Endothelial cell of umbilical vein (primary cell): ENCODE data around the gene RGL3. TPM values are rescaled to one million over a fixed set of nuclear protein-coding genes. Genes with fewer than 3 reads are reported as not detected.

Experiments used
- BruUV-seq: library from RNA; stranded (reverse); fragments of 400-500 nt; replicated peaks from 2 replicates; lab custom pipeline; 2021; lab: Mats Ljungman, UMichigan
- CTCF ChIA-PET: fragments of 300-600, 350-600 bp; sonication (Branson Sonifier 250); formaldehyde crosslinking; loops from one replicate; lab custom pipeline; 2021; ENCODE audit warnings: antibody characterized with exemption, inconsistent platforms; lab: Charles Lee
- POLR2A ChIA-PET: fragments of 300-600, 350-600 bp; sonication (Branson Sonifier 250); formaldehyde crosslinking; loops from one replicate; lab custom pipeline; 2021; ENCODE audit warnings: antibody characterized with exemption, inconsistent platforms; lab: Charles Lee
- DNase-seq: peaks from one replicate; pipeline ENCODE4 v3.0.0-alpha.2; 2011; ENCODE audit warnings: low read depth, low spot score
- FAIRE-seq: peaks from 2 replicates; lab custom pipeline; 2011; peaks lifted over from hg19 to GRCh38; lab: Jason Lieb, UNC
- H2AFZ ChIP-seq: 2 replicates; pipeline ENCODE4 v1.6.0; 2012; ENCODE audit warnings: low read depth, low read length, control low read depth, inconsistent platforms
- H3K27ac ChIP-seq: 2 replicates; pipeline ENCODE4 v1.5.1; 2011; ENCODE audit warnings: low read depth, mild to moderate bottlenecking, control low read depth, low read length, moderate library complexity; ENCODE audit not compliant: insufficient read depth
- H3K27me3 ChIP-seq, 2 experiments: 2 replicates each; pipeline versions ENCODE4 v1.6.0 to v1.6.1; 2011; ENCODE audit warnings: low read length in 2 of 2, mixed read lengths in 1 of 2; ENCODE audit not compliant: control insufficient read depth in 2 of 2, insufficient read depth in 2 of 2
- H3K36me3 ChIP-seq, 2 experiments: 2 replicates in 1 of 2; 3 replicates in 1 of 2; pipeline ENCODE4 v1.5.1; 2011; ENCODE audit warnings: low read length in 2 of 2, mild to moderate bottlenecking in 1 of 2, moderate library complexity in 1 of 2; ENCODE audit not compliant: control insufficient read depth in 2 of 2, insufficient read depth in 2 of 2; ENCODE audit errors: extremely low read depth in 1 of 2
- H3K4me1 ChIP-seq: 3 replicates; pipeline ENCODE4 v1.5.1; 2011; ENCODE audit warnings: mild to moderate bottlenecking, low read length; ENCODE audit not compliant: control insufficient read depth, insufficient read depth; ENCODE audit errors: extremely low read depth
- H3K4me2 ChIP-seq: 2 replicates; pipeline ENCODE4 v1.6.1; 2011; ENCODE audit warnings: low read length, control low read depth, mixed read lengths; ENCODE audit not compliant: insufficient read depth
- H3K4me3 ChIP-seq, 3 experiments: fragments of 200-600 bp in 1 of 3; sonication (generic), shearing (Covaris generic) in 1 of 3; replicated peaks in 1 of 3; 2 replicates each; pipeline ENCODE4 v1.5.1; 2011 to 2016; ENCODE audit warnings: control low read depth in 3 of 3, low read length in 3 of 3, mild to moderate bottlenecking in 2 of 3, inconsistent platforms in 1 of 3, low read depth in 1 of 3, moderate library complexity in 1 of 3; ENCODE audit not compliant: insufficient read depth in 1 of 3
- H3K79me2 ChIP-seq: 2 replicates; pipeline ENCODE4 v1.6.0; 2012; ENCODE audit warnings: low read length, inconsistent platforms; ENCODE audit not compliant: control insufficient read depth, insufficient read depth
- H3K9ac ChIP-seq: replicated peaks from 2 replicates; pipeline ENCODE3; 2011; ENCODE audit warnings: low read length, control low read depth; ENCODE audit not compliant: insufficient read depth; ENCODE audit errors: extremely low read depth
- H3K9me1 ChIP-seq: replicated peaks from 3 replicates; pipeline ENCODE4 v1.6.0; 2011; ENCODE audit warnings: mild to moderate bottlenecking, low read length; ENCODE audit not compliant: control insufficient read depth, insufficient read depth; ENCODE audit errors: extremely low read depth
- H3K9me3 ChIP-seq: replicated peaks from 2 replicates; pipeline ENCODE4 v1.5.1; 2012; ENCODE audit warnings: low read length, inconsistent platforms; ENCODE audit not compliant: control insufficient read depth, insufficient read depth
- H4K20me1 ChIP-seq: replicated peaks from 2 replicates; pipeline ENCODE3; 2011; ENCODE audit warnings: mild to moderate bottlenecking, low read length; ENCODE audit not compliant: control insufficient read depth, insufficient read depth; ENCODE audit errors: extremely low read depth
- CTCF ChIP-seq, 2 donors: IDR thresholded peaks; 1 replicate in 1 of 2; 2 replicates in 1 of 2; pipeline ENCODE4 v1.5.1; 2011; ENCODE audit warnings: low read length in 2 of 2, mild to moderate bottlenecking in 2 of 2, moderate library complexity in 2 of 2, control low read depth in 1 of 2, inconsistent platforms in 1 of 2, low read depth in 1 of 2; ENCODE audit not compliant: insufficient read depth in 1 of 2; ENCODE audit errors: extremely low read depth in 1 of 2
- EZH2 ChIP-seq: IDR thresholded peaks from 2 replicates; pipeline ENCODE4 v1.6.1; 2012; ENCODE audit warnings: borderline replicate concordance, low read depth, mild to moderate bottlenecking, moderate library complexity, low read length, inconsistent platforms; ENCODE audit not compliant: severe bottlenecking
- FOS ChIP-seq: IDR thresholded peaks from 2 replicates; pipeline ENCODE4 v1.6.1; 2011; ENCODE audit warnings: mild to moderate bottlenecking, low read length, moderate library complexity, borderline replicate concordance; ENCODE audit not compliant: insufficient read depth
- GATA2 ChIP-seq: IDR thresholded peaks from 2 replicates; pipeline ENCODE4 v1.7.0; 2011; ENCODE audit warnings: low read depth, mild to moderate bottlenecking, moderate library complexity, mixed read lengths, low read length; ENCODE audit not compliant: insufficient read length, insufficient read depth
- JUN ChIP-seq: IDR thresholded peaks from 2 replicates; pipeline ENCODE4 v1.6.1; 2011; ENCODE audit warnings: borderline replicate concordance, low read depth; ENCODE audit not compliant: insufficient read length, insufficient read depth
- MYC ChIP-seq: IDR thresholded peaks from one replicate; pipeline ENCODE4 v1.6.1; 2011; ENCODE audit warnings: mild to moderate bottlenecking, low read depth, low read length
- POLR2A ChIP-seq: IDR thresholded peaks from 2 replicates; pipeline ENCODE4 v1.6.1; 2012; ENCODE audit warnings: low read depth, mild to moderate bottlenecking, control low read depth, low read length
- POLR2AphosphoS5 ChIP-seq: IDR thresholded peaks from 2 replicates; pipeline ENCODE4 v1.6.1; 2012; ENCODE audit warnings: low read depth, mild to moderate bottlenecking, control low read depth, low read length, moderate library complexity; ENCODE audit not compliant: insufficient read depth
- dilution Hi-C: fragments of 300-500 bp; cut with MboI; formaldehyde crosslinking; loops from one replicate; pipeline ENCODE4 v1.15.0; 2019; ENCODE audit warnings: low sequenced_read_pairs; ENCODE audit not compliant: extremely low pct_ligation_motif_present
- intact Hi-C: fragments of 100-400 bp; cut with micrococcal nuclease; formaldehyde crosslinking; loops from one replicate; pipeline ENCODE4 v1.10.0; 2022
- polyA plus RNA-seq, 4 experiments: library from polyadenylated mRNA; depleted of rRNA in 3 of 4; stranded (reverse) in 3 of 4; unstranded in 1 of 4; fragments of >200 nt; gene quantifications; 2 replicates each; pipeline versions ENCODE4 v1.2.1 to v1.2.3, GENCODE V29; 2011 to 2012; ENCODE audit warnings: missing spikeins in 1 of 4
- total RNA-seq: library from RNA; stranded (reverse); gene quantifications from 2 replicates; pipeline ENCODE4 v1.2.3, GENCODE V29; 2021
- TF ChIP-seq, protein P1 (sequence below): IDR thresholded peaks from 2 replicates; pipeline ENCODE4 v1.6.1; 2011; ENCODE audit not compliant: insufficient read depth, insufficient read length

Gene RGL3
- total and polyA plus RNA-seq, 2 donors (not counting 3 experiments of a cell fraction or from before 2014, with no cell fraction given) = 0.23 to 5.2 TPM

DNA sequence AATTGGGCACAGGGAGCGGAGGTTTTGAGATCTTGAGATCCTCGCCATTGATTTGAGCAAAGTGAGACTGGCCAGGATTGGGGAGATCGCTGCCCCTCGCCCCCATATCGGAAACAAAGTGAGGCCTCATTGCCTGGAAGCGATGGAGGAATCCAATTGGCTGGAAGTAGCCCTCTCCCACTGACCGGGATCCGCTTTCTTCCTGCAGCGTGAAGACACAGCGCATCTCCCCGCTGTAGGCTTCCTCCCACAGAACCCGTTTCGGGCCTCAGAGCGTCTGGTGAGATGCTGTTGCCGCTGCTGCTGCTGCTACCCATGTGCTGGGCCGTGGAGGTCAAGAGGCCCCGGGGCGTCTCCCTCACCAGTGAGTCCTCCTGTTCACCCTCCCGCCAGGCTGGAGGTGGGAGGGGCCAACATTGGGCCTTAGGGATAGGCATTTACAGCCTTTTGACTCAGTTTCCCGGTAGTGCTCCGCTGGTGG, 16.8 kb upstream of the RGL3 start:
- intact Hi-C loops = loop anchor here (1.0 to 5.0 kb wide), 4 partner anchors 46 to 151 kb away; partner anchors contain the start of genes CCDC159 and TMEM205
- dilution Hi-C loops = no loop called here
- POLR2A ChIA-PET = no interaction called here

GRCh38 chr19:11435057-11435832, 16.1 kb upstream of the RGL3 start, which contains the start of the genes ODAD3 and PRKCSH:
TSS of gene ODAD3 (minus strand) at chr19:11435121. CDS start at chr19:11435016, 105 bp downstream.
TSS of gene PRKCSH (plus strand) at chr19:11435635. CDS start at chr19:11436118, 483 bp downstream.
- Histone ChIP-seq H3K79me2 (peaks cover 16% of the 10 kb centered on the region), H2AFZ (peak within 1 kb of the TSS; percentile 98), H4K20me1 (no peaks in the 10 kb centered on the region), H3K9me1 (no peaks in the 10 kb centered on the region), H3K4me2 (peak within 1 kb of the TSS; percentile 75), H3K4me3 (peak within 1 kb of the TSS; percentile 71 to 88 (median 82)), H3K4me1 (peaks cover 12% of the 10 kb centered on the region), H3K27me3 (no peaks in the 10 kb centered on the region), H3K9me3 (no peaks in the 10 kb centered on the region), H3K27ac (peak within 1 kb of the TSS; percentile 88), H3K9ac (peak within 1 kb of the TSS; percentile 90), H3K36me3 (peaks cover 5 to 15% of the 10 kb centered on the region in 2 experiments)
- DNase-seq = peak; percentile 100
- ChIA-PET CTCF (interaction anchor here (0.6 to 2.1 kb wide), 17 partner anchors 8 to 161 kb away, joined by 3 to 19 read pairs (median 5); partner anchors contain the start of genes EPOR and SWSAP1), POLR2A (no interaction called here)
- TF ChIP-seq, protein P1, sequence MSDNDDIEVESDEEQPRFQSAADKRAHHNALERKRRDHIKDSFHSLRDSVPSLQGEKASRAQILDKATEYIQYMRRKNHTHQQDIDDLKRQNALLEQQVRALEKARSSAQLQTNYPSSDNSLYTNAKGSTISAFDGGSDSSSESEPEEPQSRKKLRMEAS = peak; percentile 88
- TF ChIP-seq EZH2 (no peak), FOS (no peak), GATA2 (no peak), POLR2A (peak; percentile 83), POLR2AphosphoS5 (peak; percentile 88), MYC (peak; percentile 1), CTCF (IDR thresholded peaks at IDR 0.05; ENCODE audit: extremely low read depth in 1 of 2, insufficient read depth in 1 of 2, low read depth in 1 of 2, low read length in 2 of 2) (peak; percentile 86 to 89), JUN (no peak)
- dilution Hi-C loops (no loop called here), intact Hi-C loops (loop anchor here (1.0 to 5.0 kb wide), 4 partner anchors 47 to 152 kb away; partner anchors contain the start of genes CCDC159 and TMEM205)
- FAIRE-seq = peak; percentile 100
- no TSS peak for BruUV-seq

More for the DNA sequence above, 16.8 kb upstream of the RGL3 start:
- H4K20me1 ChIP-seq = no peaks in the 10 kb centered on the region
- H3K79me2 ChIP-seq = peaks cover 16% of the 10 kb centered on the region
- peak overlapping the region; percentile 75 for H2AFZ ChIP-seq
- peak overlapping the region; percentile 75 for H3K4me2 ChIP-seq
- H3K4me3 ChIP-seq = peak overlapping the region; percentile 71 to 88 (median 82)
- DNase-seq = no peak
- no peaks in the 10 kb centered on the region for H3K9me3 ChIP-seq
- H3K27ac ChIP-seq = peak overlapping the region; percentile 88
- H3K9me1 ChIP-seq = no peaks in the 10 kb centered on the region
- FAIRE-seq = no peak
- H3K27me3 ChIP-seq = no peaks in the 10 kb centered on the region
- no peak for TF ChIP-seq FOS
- TF ChIP-seq, protein P1 = no peak
- H3K9ac ChIP-seq = peak overlapping the region; percentile 90
- peaks cover 6 to 17% of the 10 kb centered on the region in 2 experiments for H3K36me3 ChIP-seq
- H3K4me1 ChIP-seq = peaks cover 12% of the 10 kb centered on the region
- BruUV-seq = TSS peak; percentile 66
- CTCF ChIA-PET = interaction anchor here (0.6 to 2.1 kb wide), 18 partner anchors 8 to 161 kb away, joined by 3 to 19 read pairs (median 5); partner anchors contain the start of genes EPOR and SWSAP1
